HG03139 (cell line): ENCODE data around the gene TLDC2.
"Not testable (repeated sequence)": the region's sequence is repeated elsewhere in the genome, so short reads cannot be mapped to it uniquely, and the experiment has no call there.

Experiments used
- ATAC-seq: cut with Tn5 transposase; IDR thresholded peaks from one replicate; pipeline ENCODE4 v1.9.1; 2021; ENCODE audit not compliant: unreplicated experiment

The TLDC2 gene

DNA sequence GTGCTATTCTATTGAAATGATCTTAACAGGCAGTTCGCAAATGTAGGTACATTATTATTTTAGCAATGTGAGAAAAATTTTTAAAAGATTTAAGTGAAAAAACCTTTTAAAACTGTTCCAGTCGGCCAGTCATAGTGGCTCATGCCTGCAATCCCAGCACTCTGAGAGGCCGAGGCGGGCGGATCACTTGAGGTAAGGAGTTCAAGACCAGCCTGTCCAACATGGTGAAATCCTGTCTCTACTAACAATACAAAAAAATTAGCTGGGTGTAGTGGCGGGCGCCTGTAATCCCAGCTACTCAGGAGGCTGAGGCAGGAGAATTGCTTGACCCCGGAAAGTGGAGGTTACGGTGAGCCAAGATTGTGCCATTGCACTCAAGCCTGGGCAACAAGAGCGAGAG lies 29.6 kb downstream of the TLDC2 start:
- not testable (repeated sequence) for ATAC-seq

DNA sequence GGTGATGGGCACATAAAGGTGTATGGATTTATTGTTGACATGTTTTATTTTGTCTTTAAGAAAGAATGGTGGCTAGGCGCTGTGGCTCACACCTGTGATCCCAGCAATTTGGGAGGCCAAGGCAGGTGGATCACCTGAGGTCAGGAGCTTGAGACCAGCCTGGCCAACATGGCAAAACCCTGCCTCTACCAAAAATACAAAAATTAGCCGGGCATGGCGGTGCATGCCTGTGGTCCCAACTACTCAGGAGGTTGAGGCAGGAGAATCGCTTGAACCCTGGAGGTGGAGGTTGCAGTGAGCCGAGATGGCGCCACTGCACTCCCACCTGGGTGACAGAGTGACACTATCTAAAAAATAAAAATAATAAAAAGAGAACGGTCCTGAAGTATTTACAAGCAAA lies 30.1 kb downstream of the TLDC2 start:
- ATAC-seq, result not testable (repeated sequence)

DNA sequence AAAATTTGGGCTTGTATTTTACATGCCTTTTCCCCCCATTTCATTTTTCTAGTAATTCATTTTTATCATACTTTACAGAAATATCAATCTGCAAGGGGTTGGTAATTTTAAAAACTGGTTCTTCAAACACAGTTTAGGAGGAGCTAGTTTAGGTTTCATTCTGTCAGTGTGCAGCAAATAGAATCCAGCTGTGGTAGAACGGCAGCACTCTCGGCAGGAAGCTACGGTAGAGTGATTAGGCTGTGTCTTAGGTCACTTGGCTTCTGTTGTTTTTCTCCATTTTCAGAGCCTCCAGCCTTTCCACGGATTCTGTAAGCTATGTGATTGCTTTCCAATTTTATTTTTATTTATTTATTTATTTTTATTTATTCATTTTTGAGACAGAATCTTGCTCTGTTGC lies 32.7 kb downstream of the TLDC2 start:
- ATAC-seq, result no peak

DNA sequence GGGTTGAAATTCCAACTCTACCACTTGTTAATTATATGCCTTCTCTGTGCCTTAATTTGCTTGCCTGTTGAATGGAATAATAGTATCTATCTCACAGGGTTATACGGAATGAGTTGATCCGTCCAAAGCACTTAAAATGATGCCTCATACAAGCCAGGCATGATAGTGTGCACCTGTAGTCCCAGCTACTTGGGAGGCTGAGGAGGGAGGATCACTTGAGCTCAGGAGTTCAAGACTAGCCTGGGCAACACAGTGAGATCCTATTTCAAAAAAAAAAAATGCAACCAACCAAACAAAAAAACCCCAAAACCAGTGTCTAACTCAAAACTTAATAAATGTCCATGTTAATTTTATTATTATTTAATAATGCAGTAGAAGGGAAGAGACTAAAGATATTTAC lies 40.3 kb downstream of the TLDC2 start:
- ATAC-seq, result no peak

DNA sequence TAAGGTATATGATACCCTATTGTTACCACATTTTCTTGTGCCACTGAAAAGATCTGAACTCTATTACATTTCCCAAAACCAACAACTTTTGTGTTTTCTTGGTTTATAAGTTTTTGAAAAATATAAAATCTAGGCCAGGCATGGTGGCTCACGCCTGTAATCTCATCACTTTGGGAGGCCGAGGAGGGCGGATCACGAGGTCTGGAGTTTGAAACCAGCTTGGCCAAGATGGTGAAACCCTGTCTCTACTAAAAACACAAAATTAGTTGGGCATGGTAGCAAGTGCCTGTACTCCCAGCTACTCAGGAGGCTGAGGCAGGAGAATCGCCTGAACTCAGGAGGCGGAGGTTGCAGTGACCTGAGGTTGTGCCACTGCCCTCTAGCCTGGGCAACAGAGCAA lies 41.3 kb downstream of the TLDC2 start:
- ATAC-seq, result no peak

DNA sequence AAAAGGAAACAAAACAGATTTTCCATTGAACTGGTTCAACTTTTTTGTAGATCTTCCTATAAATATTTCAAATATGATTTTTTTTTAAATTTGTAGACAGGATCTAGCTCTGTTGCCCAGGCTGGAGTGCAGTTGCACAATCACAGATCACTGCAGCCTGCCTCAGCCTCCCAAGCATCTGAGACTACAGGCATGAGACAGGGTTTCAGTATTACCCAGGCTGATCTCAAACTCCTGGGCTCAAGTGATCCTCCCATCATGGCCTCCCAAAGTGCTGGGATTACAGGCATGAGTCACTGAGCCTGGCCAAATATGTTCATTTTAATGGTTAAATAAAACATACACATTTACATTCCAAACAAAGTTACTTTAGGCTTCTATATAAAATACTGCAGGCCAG lies 42.0 kb downstream of the TLDC2 start:
- no peak for ATAC-seq

DNA sequence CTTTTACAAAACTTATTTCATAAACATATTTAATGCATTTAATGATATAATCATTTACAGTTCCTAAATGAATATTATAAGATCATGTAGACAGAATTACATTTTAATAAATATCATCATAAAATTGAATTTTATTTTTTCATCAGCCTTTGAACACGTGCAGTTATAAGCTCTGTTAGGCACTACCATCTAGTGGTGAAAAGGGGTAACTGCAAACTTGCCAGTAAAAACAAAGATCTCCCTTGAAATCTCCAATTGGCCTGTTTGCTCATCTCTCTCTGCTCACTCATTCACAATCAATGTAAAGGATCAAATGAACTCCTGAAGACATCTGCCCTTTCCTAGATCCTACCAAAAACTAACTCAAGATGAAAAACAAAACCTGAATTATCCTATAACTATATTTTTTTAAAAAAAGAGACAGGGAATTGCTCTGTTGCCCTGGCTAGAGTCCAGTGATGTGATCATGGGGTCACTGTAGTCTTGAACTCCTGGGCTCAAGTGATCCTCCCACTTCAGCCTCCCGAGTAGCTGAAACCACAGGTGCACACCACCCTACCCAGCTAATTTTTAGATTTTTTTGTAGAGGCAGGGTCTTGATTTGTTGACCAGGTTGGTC lies 43.9 kb downstream of the TLDC2 start:
- no peak for ATAC-seq

DNA sequence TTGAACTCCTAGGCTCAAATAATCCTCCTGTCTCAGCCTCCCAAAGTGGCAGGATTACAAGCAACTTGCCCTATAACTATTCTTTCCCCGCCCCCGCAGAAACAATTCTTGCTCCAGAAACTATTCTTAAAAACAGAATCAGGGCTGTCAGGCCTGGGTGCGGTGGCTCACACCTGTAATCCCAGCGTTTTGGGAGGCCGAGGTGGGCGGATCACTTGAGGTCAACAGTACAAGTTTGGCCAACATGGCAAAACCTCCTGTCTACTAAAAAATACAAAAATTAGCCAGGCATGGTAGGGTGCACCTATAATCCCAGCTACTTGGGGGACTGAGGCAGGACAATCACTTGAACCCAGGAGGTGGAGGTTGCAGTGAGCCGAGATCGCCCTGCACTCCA lies 44.4 kb downstream of the TLDC2 start:
- ATAC-seq, result no peak

DNA sequence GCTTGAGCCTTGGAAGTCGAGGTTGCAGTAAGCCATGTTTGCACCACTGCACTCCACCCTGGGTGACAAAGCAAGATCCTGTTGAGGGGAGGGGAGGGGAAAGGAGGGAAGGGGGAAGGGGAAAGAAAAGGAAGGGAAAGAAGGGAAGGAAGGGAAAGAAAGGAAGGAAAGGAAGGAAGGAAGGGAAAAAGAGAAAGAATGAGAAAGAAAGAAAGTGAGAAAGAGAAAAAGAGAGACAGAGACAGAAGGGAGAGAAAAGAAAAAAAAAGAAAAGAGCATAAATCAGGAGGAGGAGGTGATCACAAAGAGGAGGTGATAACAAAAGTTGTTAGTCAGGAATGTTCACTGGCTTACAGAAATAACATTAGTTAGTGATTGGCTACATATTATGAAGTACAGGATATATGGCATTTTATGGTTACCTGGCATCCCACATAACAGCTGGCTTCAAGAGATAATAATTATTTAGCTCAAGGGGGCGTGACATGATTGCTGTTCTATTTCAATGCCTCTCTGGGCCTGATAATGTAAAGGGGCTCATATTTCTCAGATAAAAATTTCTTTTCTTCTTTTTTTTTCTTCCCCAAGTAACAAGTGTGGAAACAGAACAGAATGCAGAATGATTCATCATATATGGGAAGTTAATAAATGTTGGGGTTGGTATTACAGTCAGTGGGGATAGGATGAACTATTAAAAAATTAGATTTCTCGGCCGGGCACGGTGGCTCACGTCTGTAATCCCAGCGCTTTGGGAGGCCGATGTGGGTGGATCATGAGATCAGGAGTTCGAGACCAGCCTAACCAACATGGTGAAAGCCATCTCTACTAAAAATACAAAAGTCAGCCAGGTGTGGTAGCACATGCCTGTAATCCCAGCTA lies 48.5 kb downstream of the TLDC2 start:
- no peak for ATAC-seq

DNA sequence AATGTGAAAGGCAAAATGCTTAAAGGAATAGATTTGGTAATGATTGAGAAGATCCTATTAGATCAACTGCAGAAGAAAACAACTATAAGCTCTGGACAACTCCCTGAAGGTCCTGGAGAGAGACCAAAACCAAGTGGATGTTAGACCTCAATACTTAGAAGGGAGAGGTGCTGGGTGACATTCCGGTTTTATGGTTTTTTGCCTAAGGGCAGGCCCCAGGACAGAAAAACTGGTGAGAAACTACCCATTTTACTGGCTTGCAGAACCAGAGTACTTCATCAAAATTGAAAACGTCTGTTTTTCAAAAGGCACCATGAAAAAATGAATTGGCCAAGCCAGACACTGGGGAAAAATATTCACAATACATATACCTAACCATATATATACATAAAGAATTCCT lies 49.3 kb downstream of the TLDC2 start:
- ATAC-seq, result no peak

DNA sequence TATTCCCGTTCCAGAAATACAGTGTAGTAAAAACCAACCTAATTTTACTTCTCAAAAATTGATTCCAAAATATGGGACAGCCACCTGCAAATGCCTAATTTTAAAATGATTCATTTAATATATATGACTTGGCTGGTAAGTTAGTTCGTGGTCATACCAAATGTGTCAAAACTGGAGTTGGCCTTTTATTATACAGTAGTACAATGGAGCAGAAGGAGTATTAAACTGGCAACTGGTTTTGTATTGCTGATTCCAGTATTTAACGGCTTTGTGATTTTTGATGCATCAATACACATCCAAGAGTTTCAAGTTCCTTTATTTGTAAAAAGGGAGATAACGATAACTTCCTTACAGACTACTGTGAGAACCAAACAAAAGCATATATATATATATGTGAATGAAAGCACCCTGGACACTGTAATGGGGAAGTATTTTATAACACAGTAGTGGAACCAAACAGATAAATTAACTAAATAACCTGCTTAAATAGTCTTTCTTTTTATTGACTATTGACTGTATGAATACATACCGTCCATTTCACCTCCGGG lies 50.8 kb downstream of the TLDC2 start:
- no peak for ATAC-seq

DNA sequence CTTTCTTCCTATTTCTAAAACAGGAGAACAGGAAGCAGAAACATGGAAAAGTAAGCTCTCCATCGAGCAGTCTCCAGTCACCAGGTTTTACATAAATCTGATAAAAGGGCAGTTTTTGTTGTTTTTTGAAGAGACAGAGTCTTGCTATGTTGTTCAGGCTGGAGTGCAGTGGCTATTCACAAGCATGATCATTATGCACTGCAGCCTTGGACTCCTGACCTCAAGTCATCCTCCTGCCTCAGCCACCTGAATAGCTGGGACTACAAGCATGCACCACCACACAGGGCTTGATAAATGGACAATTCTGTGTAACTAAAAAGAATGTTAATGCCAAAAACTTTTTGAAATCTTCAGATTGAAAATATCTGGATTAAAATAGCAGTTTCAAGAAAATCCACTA lies 51.8 kb downstream of the TLDC2 start:
- ATAC-seq, result no peak

DNA sequence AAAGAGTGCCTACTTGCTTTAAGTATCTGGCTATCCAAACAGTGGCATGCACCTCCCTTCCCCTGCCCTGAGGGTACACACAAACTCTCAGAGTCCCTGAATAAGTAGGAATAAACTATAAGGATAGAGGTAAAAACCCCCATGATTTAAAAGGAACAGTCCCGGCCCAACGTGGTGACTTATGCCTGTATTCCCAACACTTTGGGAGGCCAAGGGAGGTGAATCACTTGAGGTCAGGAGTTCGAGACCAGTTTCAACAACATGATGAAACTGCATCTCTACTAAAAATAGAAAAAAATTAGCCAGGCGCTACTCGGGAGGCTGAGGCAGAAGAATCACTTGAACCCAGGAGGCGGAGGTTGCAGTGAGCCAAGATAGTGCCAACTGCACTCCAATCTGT lies 53.4 kb downstream of the TLDC2 start:
- no peak for ATAC-seq

DNA sequence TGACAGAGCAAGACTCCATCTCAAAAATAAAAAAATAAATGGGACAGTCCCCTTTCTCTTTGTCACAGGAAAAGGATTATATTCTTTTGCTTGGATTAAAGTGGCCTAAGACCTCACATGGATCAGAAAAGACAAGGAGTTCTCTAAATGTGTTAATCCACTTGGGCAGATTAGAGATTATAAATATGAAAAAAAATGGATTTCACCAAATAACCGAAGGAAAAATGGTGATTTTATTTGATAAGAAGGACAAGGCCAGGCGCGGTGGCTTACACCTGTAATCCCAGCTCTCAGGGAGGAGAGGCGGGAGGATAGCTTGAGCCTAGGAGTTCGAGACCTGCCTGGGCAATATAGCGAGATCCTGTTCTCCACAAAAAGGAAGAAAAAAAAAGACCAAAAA lies 53.8 kb downstream of the TLDC2 start:
- no peak for ATAC-seq

DNA sequence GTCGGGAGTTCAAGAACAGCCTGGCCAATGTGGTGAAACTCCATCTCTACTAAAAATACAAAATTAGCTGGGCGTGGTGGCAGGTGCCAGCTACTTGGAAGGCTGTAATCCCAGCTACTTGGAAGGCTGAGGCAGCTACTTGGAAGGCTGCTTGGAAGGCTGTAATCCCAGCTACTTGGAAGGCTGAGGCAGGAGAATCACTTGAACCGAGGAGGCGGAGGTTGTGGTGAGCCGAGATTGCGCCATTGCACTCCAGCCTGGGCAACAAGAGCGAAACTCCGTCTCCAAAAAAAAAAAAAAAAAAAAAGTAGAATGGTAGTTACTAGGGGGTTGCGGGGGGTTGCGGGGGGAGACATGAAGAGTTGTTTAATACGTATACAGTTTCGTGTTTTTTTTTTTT lies 56.1 kb downstream of the TLDC2 start:
- ATAC-seq, result not testable (repeated sequence)

DNA sequence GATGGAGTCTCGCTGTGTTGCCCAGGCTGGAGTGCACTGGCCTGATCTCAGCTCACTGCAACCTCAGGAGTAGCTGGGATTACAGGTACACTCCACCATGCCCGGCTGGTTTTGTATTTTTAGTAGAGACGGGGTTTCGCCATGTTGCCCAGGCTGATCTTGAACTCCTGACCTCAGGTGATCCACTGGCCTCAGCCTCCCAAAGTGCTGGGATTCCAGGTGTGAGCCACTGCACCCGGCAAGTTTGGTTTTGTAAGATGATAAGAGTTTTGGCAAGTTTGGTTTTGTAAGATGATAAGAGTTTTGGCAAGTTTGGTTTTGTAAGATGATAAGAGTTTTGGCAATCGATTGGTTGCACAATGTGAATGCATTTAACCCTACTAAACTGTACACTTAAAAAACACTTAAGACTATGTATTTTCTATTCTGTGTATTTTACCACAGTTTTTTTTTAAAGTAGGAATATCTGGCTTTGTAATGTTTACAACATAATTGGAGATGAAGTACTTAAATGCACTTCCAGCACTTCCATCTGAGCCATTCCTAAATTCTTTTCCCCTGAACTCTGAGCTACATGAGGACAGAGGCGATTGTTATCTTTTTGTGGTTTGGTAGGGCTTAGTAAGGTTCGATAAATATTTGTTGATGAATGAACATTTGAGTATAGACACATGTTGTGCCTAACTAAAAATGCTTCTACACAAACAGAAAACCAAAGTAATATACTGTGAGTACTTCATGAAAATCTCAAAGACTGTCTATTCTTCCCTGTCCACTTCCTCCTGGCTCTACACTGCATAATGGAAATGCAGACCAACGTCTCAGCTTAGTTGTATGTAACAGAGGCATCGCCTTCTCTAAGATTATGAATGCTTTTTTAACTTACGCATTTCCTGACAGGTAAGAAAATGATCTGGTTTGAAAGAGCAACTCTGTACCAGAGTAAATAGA lies 56.8 kb downstream of the TLDC2 start:
- no peak for ATAC-seq

DNA sequence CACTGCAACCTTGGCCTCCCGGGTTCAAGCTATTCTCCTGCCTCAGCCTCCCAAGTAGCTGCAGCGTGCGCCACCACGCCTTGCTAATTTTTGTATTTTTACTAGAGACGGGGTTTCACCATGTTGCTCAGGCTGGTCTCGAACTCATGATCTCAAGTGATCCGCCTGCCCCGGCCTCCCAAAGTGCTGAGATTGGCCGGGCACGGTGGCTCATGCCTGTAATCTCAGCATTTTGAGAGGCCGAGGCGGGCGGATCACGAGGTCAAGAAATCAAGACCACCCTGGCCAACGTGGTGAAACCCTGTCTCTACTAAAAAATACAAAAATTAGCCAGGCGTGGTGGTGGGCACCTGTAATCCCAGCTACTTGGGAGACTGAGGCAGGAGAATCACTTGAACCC lies 57.6 kb downstream of the TLDC2 start:
- ATAC-seq, result not testable (repeated sequence)

DNA sequence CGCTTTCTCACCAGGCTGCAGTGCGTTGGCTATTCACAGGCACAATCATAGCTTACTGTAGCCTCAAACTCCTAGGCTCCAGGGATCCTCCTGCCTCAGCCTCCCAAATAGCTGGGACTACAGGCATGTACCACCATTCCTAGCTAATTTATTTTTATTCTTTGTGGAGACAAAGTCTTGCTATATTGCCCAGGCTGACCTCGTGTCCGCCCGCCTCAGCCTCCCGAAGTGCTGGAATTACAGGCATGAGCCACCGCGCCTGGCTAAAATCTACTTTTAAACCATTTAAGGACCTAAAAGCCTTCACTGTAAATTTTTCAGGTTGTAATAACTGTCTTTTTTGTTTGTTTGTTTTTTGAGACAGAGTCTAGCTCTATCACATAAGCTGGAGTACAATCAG lies 60.4 kb downstream of the TLDC2 start:
- ATAC-seq, result no peak

DNA sequence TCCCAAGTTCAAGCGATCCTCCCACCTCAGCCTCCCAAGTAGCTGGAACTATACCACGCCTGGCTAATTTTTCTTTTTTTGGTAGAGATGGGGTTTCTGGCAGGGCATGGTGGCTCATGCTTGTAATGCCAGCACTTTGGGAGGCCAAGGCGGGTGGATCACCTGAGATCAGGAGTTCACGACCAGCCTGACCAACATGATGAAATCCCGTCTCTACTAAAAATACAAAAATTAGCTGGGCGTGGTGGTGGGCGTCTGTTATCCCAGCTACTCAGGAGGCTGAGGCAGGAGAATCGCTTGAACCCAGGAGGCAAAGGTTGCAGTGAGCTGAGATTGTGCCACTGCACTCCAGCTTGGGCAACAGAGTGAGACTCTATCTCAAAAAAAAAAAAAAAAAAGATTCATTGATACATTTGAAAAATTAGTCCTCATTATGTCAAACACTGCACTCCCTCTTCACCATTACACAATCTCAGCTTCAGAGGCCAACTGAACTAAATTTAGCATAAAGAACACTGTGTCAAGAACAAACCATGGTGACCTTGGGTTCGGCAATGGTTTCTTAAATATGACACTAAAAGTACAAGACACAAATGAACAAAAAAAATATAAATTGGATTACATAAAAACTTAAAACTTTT lies 60.9 kb downstream of the TLDC2 start:
- not testable (repeated sequence) for ATAC-seq

DNA sequence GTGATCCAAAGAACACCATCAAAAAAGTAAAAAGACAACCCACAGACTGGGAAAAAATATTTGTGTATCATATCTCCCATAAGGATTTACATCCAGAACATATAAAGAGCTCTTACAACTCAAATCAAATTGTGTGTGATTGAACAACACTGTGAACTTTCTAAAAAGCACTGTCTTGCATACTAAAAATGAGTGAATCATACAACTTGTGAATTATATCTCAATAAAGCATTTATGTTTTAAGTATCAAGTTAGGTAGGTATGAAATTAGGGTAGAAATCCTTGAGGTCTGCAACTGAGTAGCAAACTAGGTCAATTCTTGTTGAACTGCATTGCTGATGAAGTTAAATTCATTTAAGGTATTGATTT lies 61.4 kb downstream of the TLDC2 start:
- ATAC-seq, result no peak

DNA sequence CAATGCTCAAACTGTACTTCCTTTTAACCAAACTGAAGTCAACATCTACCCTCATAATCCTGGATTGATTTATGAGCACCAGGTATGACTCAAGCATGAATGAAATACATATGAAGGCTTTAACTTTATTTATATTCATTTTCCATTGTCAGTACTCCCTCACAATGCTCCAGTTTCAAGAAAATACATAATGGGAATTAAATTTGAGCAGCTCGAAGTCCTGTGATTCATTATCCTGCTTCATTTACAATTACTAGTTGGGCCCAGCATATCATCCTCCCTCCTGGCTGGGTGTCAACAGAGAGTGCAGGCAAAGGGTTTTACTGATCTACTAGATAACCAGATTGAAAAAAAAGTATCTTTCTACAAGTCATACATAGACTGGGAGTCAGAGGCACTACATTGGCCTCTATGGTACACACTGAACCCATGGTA lies 65.5 kb downstream of the TLDC2 start:
- no peak for ATAC-seq
